Measurements from ENCODE around the gene SLC40A1. TPM values are rescaled to one million over a fixed set of nuclear protein-coding genes. Genes with fewer than 3 reads are reported as not detected.
A peak's percentile ranks its signal among the peaks of the same experiment; 100 is the strongest.

Gene SLC40A1
- 10.9 and 13.6 TPM in 2 replicates for total RNA-seq

- no peaks in the 10 kb centered on the region for H3K79me2 ChIP-seq (ENCODE audit: insufficient read depth, low read length)
- H3K4me1 ChIP-seq (ENCODE audit: insufficient read depth, low read length) = peaks cover 8% of the 10 kb centered on the region
- peak within 1 kb of the TSS; percentile 92 for H2AFZ ChIP-seq (ENCODE audit: low read length)
- H3K27ac ChIP-seq (ENCODE audit: low read depth, low read length) = no peak within 1 kb of the TSS
- H4K20me1 ChIP-seq (ENCODE audit: insufficient read depth, low read length) = no peaks in the 10 kb centered on the region
- peak within 1 kb of the TSS; percentile 70 for H3K4me3 ChIP-seq (ENCODE audit: insufficient read depth, low read length)
- H3K9me3 ChIP-seq (ENCODE audit: low read depth, low read length) = no peaks in the 10 kb centered on the region
- TF ChIP-seq CTCF (IDR thresholded peaks at IDR 0.05; ENCODE audit: extremely low read depth, low read depth, low read length) = no peak
- DNase-seq (ENCODE audit: insufficient read length, low spot score, missing footprints) = peak; percentile 87
- H3K27me3 ChIP-seq (ENCODE audit: insufficient read depth, low read length) = peaks cover 76% of the 10 kb centered on the region
- H3K4me2 ChIP-seq (ENCODE audit: insufficient read depth, low read length) = peak within 1 kb of the TSS; percentile 82
- no peaks in the 10 kb centered on the region for H3K36me3 ChIP-seq (ENCODE audit: insufficient read depth, low read length)
Measured at GRCh38 chr2:189580658-189581353, at the start of gene SLC40A1. TSS of gene SLC40A1 (minus strand) at chr2:189580786. CDS start at chr2:189580460, 326 bp downstream.

- no peaks in the 10 kb centered on the region for H3K27me3 ChIP-seq (ENCODE audit: insufficient read depth, low read length)
- H3K4me3 ChIP-seq (ENCODE audit: insufficient read depth, low read length) = no peak overlapping the region
- H3K36me3 ChIP-seq (ENCODE audit: insufficient read depth, low read length) = no peaks in the 10 kb centered on the region
- H4K20me1 ChIP-seq (ENCODE audit: insufficient read depth, low read length) = no peaks in the 10 kb centered on the region
- H3K4me1 ChIP-seq (ENCODE audit: insufficient read depth, low read length) = peaks cover 7% of the 10 kb centered on the region
- H3K9me3 ChIP-seq (ENCODE audit: low read depth, low read length) = no peaks in the 10 kb centered on the region
- peak overlapping the region; percentile 75 for H2AFZ ChIP-seq (ENCODE audit: low read length)
- no peak for TF ChIP-seq CTCF (IDR thresholded peaks at IDR 0.05; ENCODE audit: extremely low read depth, low read depth, low read length)
- H3K79me2 ChIP-seq (ENCODE audit: insufficient read depth, low read length) = no peaks in the 10 kb centered on the region
- peak overlapping the region; percentile 32 for H3K4me2 ChIP-seq (ENCODE audit: insufficient read depth, low read length)
- no peak for DNase-seq (ENCODE audit: insufficient read length, low spot score, missing footprints)
- no peak overlapping the region for H3K27ac ChIP-seq (ENCODE audit: low read depth, low read length)
Measured at GRCh38 chr2:189629531-189630453, 49.2 kb upstream of the SLC40A1 start.

DNA sequence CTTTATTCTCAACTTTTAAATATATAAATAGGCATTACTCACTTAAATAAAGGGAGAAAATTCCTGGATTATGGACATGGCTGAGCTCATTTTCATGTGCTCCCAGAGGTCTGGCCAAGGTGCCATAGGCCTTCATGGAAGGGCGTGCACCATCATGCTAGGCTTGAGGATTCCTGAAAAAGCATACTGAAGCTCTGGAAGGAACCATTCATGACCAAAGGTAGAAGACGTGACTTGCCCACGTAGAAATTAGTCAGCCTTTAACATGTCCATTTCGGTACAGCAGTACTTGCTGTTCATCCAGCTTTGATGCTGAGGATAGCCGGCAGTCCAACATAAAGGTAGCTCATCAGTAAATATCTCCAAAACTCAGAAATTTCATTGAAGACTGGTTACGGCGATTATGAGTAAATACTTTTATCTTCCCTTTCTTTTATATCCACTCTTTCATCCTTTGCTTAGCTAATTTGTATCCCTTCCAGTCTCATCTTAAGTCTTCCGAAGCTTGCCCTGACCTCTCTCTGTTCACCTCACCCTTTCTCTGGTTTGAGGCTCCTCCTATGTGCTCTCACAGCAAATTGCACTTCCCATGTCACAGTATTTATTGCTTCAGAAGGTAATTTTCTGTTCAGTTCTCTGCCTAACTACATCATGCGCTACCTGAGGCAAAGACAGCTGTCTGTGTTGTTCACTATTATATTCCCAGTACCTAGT is 48.4 kb upstream of the SLC40A1 start:
- Histone ChIP-seq H3K27me3 (ENCODE audit: insufficient read depth, low read length) (no peaks in the 10 kb centered on the region), H3K4me1 (ENCODE audit: insufficient read depth, low read length) (peaks cover 6% of the 10 kb centered on the region), H3K36me3 (ENCODE audit: insufficient read depth, low read length) (no peaks in the 10 kb centered on the region), H3K79me2 (ENCODE audit: insufficient read depth, low read length) (no peaks in the 10 kb centered on the region), H3K27ac (ENCODE audit: low read depth, low read length) (no peak overlapping the region), H3K4me2 (ENCODE audit: insufficient read depth, low read length) (no peak overlapping the region), H4K20me1 (ENCODE audit: insufficient read depth, low read length) (no peaks in the 10 kb centered on the region), H3K9me3 (ENCODE audit: low read depth, low read length) (no peaks in the 10 kb centered on the region), H2AFZ (ENCODE audit: low read length) (peak overlapping the region; percentile 75), H3K4me3 (ENCODE audit: insufficient read depth, low read length) (no peak overlapping the region)
- DNase-seq (ENCODE audit: insufficient read length, low spot score, missing footprints) = no peak
- no peak for TF ChIP-seq CTCF (IDR thresholded peaks at IDR 0.05; ENCODE audit: extremely low read depth, low read depth, low read length)
